WERI-Rb-1 (cell line): Measurements from ENCODE around the gene ENTPD8.

ENCODE experiments used
- DNase-seq: peaks from one replicate; pipeline ENCODE4 v3.0.0-alpha.2; 2020
- H3K27ac ChIP-seq: fragments of 250-450 bp; sonication (Bioruptor Pico); 2 replicates; pipeline ENCODE4 v1.5.1; 2020; ENCODE audit warnings: mild to moderate bottlenecking, moderate library complexity
- H3K27me3 ChIP-seq: fragments of 250-450 bp; sonication (Bioruptor Pico); 2 replicates; pipeline ENCODE4 v1.5.1; 2021; ENCODE audit warnings: mild to moderate bottlenecking, low read depth, moderate library complexity; ENCODE audit not compliant: insufficient read depth, severe bottlenecking
- H3K36me3 ChIP-seq: fragments of 250-450 bp; sonication (Bioruptor Pico); 2 replicates; pipeline ENCODE4 v1.5.1; 2020; ENCODE audit warnings: mild to moderate bottlenecking, moderate library complexity
- H3K4me3 ChIP-seq: 2 replicates; pipeline ENCODE4 v1.5.1; 2011; ENCODE audit warnings: low read depth, mild to moderate bottlenecking, control low read depth, low read length
- H3K9me3 ChIP-seq: fragments of 250-450 bp; sonication (Bioruptor Pico); 2 replicates; pipeline ENCODE4 v1.5.1; 2021; ENCODE audit warnings: mild to moderate bottlenecking, moderate library complexity; ENCODE audit not compliant: severe bottlenecking
- TF ChIP-seq, protein P1 (sequence below): IDR thresholded peaks from 2 replicates; pipeline ENCODE4 v1.5.1; 2011; ENCODE audit warnings: low read depth, mild to moderate bottlenecking, control low read depth, inconsistent platforms, low read length

ENTPD8 gene

DNA sequence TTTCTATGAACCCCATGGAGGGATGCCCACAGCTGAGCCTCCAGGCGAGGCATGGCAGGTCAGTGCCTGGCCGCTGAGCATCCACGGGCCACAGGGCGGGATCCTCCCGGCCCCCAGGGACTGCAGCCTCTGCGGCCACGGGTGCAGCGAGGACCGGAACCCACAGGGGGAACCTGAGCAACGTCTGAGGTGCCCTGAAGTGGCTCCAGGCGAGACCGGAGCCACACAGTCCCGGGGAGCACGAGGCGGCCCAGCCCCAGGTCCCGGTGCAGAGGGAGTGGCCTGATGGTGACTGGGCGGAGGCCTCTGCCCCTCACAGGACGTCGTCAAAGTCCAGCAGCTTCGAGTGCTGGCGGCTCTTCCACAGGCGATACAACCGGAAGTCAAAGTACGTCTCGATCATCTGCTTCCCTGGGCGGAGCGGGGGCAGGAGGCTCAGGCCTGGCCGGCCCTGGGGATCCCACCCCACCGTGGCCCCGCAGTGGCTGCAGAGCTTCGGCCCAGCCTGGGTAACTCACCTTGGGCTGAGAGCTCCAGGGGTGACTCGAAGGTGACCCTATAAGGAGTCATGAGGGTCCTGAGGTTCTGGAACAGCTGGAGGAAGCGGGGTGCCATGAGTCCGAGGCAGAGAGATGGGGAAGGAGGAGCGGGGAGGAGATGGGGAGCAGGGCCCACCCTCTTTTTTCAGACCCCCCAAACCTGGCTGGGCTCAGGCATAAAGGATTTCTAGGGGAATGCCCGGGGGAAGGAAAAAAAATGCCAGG is 8.1 kb upstream of the ENTPD8 start:
- TF ChIP-seq, protein P1, sequence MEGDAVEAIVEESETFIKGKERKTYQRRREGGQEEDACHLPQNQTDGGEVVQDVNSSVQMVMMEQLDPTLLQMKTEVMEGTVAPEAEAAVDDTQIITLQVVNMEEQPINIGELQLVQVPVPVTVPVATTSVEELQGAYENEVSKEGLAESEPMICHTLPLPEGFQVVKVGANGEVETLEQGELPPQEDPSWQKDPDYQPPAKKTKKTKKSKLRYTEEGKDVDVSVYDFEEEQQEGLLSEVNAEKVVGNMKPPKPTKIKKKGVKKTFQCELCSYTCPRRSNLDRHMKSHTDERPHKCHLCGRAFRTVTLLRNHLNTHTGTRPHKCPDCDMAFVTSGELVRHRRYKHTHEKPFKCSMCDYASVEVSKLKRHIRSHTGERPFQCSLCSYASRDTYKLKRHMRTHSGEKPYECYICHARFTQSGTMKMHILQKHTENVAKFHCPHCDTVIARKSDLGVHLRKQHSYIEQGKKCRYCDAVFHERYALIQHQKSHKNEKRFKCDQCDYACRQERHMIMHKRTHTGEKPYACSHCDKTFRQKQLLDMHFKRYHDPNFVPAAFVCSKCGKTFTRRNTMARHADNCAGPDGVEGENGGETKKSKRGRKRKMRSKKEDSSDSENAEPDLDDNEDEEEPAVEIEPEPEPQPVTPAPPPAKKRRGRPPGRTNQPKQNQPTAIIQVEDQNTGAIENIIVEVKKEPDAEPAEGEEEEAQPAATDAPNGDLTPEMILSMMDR: no peak
- no peak for DNase-seq
- Histone ChIP-seq H3K36me3 (peaks cover 21% of the 10 kb centered on the region), H3K4me3 (no peak overlapping the region), H3K27me3 (no peaks in the 10 kb centered on the region), H3K27ac (no peak overlapping the region), H3K9me3 (no peaks in the 10 kb centered on the region)

DNA sequence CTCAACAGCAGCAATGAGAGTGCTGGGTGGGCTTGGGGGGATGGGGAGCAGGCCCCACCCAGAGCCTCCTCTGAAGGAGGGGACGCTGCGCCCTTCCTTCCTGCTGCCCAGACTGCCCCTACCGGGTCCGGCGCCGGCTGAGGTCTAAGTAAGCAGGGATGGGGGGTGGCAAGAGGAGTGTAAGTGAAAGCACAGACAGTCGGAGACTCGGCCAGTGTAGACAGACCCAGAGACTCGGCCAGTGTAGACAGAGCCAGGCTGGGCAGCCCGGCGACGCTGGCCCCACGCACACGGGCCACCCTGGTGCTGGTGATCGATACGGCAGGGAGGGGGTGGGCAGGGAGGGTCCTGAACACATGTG is 7.4 kb upstream of the ENTPD8 start:
- H3K27me3 ChIP-seq: no peaks in the 10 kb centered on the region
- TF ChIP-seq, protein P1: no peak
- no peak overlapping the region for H3K27ac ChIP-seq
- no peak for DNase-seq
- no peak overlapping the region for H3K4me3 ChIP-seq
- H3K36me3 ChIP-seq: peaks cover 19% of the 10 kb centered on the region
- no peaks in the 10 kb centered on the region for H3K9me3 ChIP-seq

DNA sequence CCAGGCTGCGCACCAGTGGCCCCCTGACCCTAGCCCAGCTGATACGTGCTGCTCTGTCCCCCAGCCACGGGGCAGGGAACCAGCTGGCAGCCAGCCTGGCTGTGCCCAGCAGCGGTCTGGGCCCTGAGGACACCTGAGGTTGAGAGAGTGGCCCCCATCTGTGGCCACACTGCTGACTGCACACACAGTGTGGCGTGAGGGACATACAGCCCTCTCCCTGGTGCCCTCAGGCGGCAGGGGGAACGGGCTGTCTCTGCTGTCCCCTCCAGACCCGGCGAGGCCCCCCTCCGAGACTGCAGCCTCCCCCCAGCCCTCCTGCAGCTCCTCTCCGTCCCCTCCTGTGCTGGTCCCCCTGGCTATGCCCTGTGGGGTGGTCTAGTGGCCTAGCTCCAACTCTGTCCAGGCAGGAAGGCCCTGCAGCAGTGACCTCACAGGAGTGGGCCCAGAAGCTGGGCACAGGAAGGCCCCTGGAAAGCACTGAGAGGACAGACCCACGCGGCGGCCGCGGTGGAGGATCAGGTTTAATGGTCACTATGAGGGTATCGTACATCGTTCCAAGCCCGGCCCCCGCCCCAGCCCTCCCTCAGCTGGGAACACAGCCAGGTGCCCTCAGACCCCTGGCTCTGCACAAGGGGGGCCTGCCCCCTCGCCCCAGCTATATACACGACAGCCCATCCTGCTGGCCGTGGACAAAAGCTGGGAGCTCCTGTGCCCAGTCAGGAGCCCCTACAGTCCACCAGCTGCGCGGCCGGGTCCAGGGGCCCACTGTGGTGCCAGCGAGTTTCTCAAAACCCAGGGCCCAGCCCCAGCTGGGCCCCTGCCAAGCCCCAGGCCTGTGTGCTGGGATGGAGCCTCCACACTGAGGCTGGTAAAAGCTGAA is 6.8 kb upstream of the ENTPD8 start:
- Histone ChIP-seq H3K4me3 (no peak overlapping the region), H3K27ac (no peak overlapping the region), H3K27me3 (no peaks in the 10 kb centered on the region), H3K36me3 (peaks cover 13% of the 10 kb centered on the region), H3K9me3 (no peaks in the 10 kb centered on the region)
- no peak for DNase-seq
- TF ChIP-seq, protein P1: no peak

DNA sequence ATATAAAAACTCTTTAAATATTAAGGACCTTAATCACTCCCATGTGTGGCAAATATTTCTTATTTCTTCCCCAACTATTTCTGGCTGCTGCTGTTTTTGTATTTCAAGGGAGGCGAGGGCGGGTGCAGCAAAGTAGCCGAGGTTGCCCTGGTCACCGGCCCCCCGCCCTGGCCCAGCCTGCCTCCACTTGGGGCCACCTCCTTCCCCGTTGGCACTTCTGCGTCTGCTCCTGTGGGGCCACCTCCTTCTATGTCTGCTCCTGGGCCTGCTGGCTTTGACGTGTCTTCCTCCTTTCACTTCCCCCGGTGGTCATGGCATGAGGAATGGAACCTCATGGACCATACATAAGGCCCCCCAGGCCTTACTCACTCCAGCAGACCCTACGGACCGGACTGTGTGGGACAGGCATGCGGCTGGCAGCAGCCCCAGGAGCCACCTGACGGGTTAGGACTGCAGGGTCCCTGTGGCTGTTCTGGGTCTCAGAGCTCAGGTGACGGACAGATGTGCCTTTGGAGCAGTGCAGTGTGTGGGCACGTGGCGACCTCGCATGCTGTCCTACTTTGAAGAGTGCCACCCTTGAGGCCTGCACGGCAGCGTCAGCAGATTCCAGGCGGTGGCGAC is 5.8 kb upstream of the ENTPD8 start:
- DNase-seq: no peak
- no peaks in the 10 kb centered on the region for H3K9me3 ChIP-seq
- no peak overlapping the region for H3K27ac ChIP-seq
- peaks cover 7% of the 10 kb centered on the region for H3K36me3 ChIP-seq
- H3K27me3 ChIP-seq: no peaks in the 10 kb centered on the region
- no peak overlapping the region for H3K4me3 ChIP-seq
- TF ChIP-seq, protein P1: no peak

DNA sequence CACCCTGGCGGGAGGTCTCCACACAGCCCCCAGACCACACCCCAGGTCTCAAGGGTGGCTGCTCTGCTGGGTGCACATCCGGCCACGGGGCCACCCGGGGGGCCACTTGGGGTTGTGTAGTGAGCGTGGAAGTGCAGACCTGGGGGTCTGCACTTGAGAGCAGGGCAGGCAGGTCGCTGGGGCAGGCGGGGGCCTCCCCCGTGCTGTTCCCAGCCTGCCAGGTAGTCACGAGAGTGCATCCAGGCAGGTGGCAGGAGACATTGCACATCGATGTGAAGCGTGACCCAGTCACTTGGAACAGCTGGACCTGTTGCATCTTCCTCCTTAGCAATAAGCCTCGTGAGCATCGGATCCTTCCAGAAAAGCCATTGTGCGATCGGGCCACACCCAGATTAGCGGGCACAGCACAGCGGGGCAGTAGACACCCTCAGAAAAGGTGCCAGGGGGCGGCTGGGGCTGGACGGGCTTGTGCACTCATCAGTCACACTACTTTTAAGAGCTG is 4.8 kb upstream of the ENTPD8 start:
- Histone ChIP-seq H3K4me3 (no peak overlapping the region), H3K27me3 (no peaks in the 10 kb centered on the region), H3K27ac (no peak overlapping the region), H3K36me3 (peaks cover 7% of the 10 kb centered on the region), H3K9me3 (no peaks in the 10 kb centered on the region)
- DNase-seq: no peak
- TF ChIP-seq, protein P1: 0 out of 2 replicates have a peak, but pooled peaks have one; percentile 1
